CD8-positive, alpha-beta memory T cell (primary cell): ENCODE data around the gene CD177. TPM values are rescaled to one million over a fixed set of nuclear protein-coding genes. Genes with fewer than 3 reads are reported as not detected.

ENCODE experiments used
- CTCF ChIA-PET: fragments of 350-600 bp; sonication (Branson Sonifier 250); formaldehyde crosslinking; loops from one replicate; lab custom pipeline; 2021; ENCODE audit warnings: antibody characterized with exemption; lab: Charles Lee
- POLR2A ChIA-PET: fragments of 350-600 bp; sonication (Branson Sonifier 250); formaldehyde crosslinking; loops from one replicate; lab custom pipeline; 2021; ENCODE audit warnings: antibody characterized with exemption; lab: Charles Lee
- DNase-seq, 5 donors: peaks; one replicate each; pipeline versions ENCODE4 v3.0.0 to v3.0.0-alpha.2; 2020 to 2022; ENCODE audit warnings: mixed read lengths in 1 of 5
- H3K27ac ChIP-seq: one replicate; pipeline ENCODE4 v1.7.0; 2013; ENCODE audit warnings: low read depth, mild to moderate bottlenecking, low read length, moderate library complexity
- H3K27me3 ChIP-seq: 2 replicates; pipeline ENCODE4 v1.7.0; 2013; ENCODE audit warnings: low read length, mild to moderate bottlenecking; ENCODE audit not compliant: insufficient read depth, poor library complexity, severe bottlenecking
- H3K36me3 ChIP-seq: 2 replicates; pipeline ENCODE4 v1.7.0; 2013; ENCODE audit warnings: mild to moderate bottlenecking, low read length, moderate library complexity; ENCODE audit not compliant: insufficient read depth
- H3K4me1 ChIP-seq: 2 replicates; pipeline ENCODE4 v1.7.0; 2013; ENCODE audit warnings: mild to moderate bottlenecking, low read length, moderate library complexity; ENCODE audit not compliant: insufficient read depth
- H3K4me3 ChIP-seq: 2 replicates; pipeline ENCODE4 v1.7.0; 2013; ENCODE audit warnings: mild to moderate bottlenecking, low read length
- H3K9me3 ChIP-seq: 2 replicates; pipeline ENCODE4 v1.7.0; 2013; ENCODE audit warnings: mild to moderate bottlenecking, low read length
- H3K27ac Mint-ChIP-seq, 8 donors: one replicate each; pipeline ENCODE4 v1.8.0; 2020 to 2021; ENCODE audit warnings: mixed read lengths in 8 of 8, mild to moderate bottlenecking in 6 of 8, inconsistent platforms in 3 of 8, moderate library complexity in 3 of 8
- H3K27me3 Mint-ChIP-seq, 2 donors: one replicate each; pipeline ENCODE4 v1.8.0; 2020 to 2021; ENCODE audit warnings: mixed read lengths in 2 of 2, mild to moderate bottlenecking in 1 of 2, moderate library complexity in 1 of 2
- H3K36me3 Mint-ChIP-seq, 3 donors: one replicate each; pipeline ENCODE4 v1.8.0; 2020 to 2021; ENCODE audit warnings: mixed read lengths in 3 of 3, inconsistent platforms in 1 of 3, mild to moderate bottlenecking in 1 of 3
- H3K4me1 Mint-ChIP-seq, 3 donors: one replicate each; pipeline ENCODE4 v1.8.0; 2020 to 2021; ENCODE audit warnings: mixed read lengths in 3 of 3, inconsistent platforms in 1 of 3, mild to moderate bottlenecking in 1 of 3
- H3K4me3 Mint-ChIP-seq, 7 donors: one replicate each; pipeline ENCODE4 v1.8.0; 2020 to 2021; ENCODE audit warnings: mixed read lengths in 7 of 7, mild to moderate bottlenecking in 6 of 7, moderate library complexity in 4 of 7, inconsistent platforms in 2 of 7
- H3K9me3 Mint-ChIP-seq, 5 donors: one replicate each; pipeline ENCODE4 v1.8.0; 2020 to 2022; ENCODE audit warnings: mixed read lengths in 5 of 5, mild to moderate bottlenecking in 3 of 5, moderate library complexity in 2 of 5, inconsistent platforms in 1 of 5
- polyA plus RNA-seq: library from polyadenylated mRNA; unstranded; fragments of 300-500 nt; fragmentation: Illumina TruSeq; gene quantifications from one replicate; pipeline ENCODE4 v1.2.3, GENCODE V29; 2021
- total RNA-seq, 2 experiments: library from RNA; stranded (reverse); gene quantifications; one replicate each; pipeline ENCODE4 v1.2.3, GENCODE V29; 2021

CD177 gene, protein sequence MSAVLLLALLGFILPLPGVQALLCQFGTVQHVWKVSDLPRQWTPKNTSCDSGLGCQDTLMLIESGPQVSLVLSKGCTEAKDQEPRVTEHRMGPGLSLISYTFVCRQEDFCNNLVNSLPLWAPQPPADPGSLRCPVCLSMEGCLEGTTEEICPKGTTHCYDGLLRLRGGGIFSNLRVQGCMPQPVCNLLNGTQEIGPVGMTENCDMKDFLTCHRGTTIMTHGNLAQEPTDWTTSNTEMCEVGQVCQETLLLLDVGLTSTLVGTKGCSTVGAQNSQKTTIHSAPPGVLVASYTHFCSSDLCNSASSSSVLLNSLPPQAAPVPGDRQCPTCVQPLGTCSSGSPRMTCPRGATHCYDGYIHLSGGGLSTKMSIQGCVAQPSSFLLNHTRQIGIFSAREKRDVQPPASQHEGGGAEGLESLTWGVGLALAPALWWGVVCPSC
- total RNA-seq, result not detected
- not detected for polyA plus RNA-seq

- H3K9me3 ChIP-seq, result no peaks in the 10 kb centered on the region
- Mint-ChIP-seq H3K4me3 (no peak within 1 kb of the TSS), H3K36me3 (peaks cover 0 to 4% (median 0%) of the 10 kb centered on the region in 3 donors), H3K4me1 (peaks cover 0 to 2% (median 0%) of the 10 kb centered on the region in 3 donors), H3K27me3 (peaks cover 12 to 34% of the 10 kb centered on the region in 2 donors), H3K27ac (peak within 1 kb of the TSS in 1 of 8 donors; percentile 47), H3K9me3 (no peaks in the 10 kb centered on the region)
- H3K36me3 ChIP-seq, result no peaks in the 10 kb centered on the region
- DNase-seq, result no peak
- POLR2A ChIA-PET, result no interaction called here
- H3K4me1 ChIP-seq, result no peaks in the 10 kb centered on the region
- CTCF ChIA-PET, result no interaction called here
- H3K27ac ChIP-seq, result no peak within 1 kb of the TSS
- no peaks in the 10 kb centered on the region for H3K27me3 ChIP-seq
- no peak within 1 kb of the TSS for H3K4me3 ChIP-seq
These were observed at the start of gene CD177 for GRCh38 chr19:43353606-43354304. Gene CD177 (plus strand): TSS chr19:43353686. CDS start chr19:43353715, 29 bp downstream.

DNA sequence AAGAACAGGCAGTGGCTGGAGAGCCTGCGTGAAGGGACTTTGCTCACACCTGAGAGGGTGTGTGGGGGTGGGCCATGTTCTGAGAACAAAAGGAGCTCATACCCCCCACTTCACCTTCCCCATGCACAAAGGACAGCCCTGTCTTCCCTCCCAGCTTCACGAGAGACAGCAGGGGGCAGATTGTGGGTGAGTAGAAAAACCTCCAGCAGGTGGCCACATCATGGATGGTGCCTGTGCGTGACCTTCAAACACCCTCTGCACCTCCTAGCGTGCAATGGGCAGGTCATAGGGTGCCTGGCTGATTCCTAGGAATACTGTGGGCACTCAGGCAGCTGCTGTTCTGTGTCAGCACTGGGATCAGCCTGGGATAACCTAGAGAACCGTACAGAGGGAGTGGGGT is 47.8 kb upstream of the CD177 start:
- ChIA-PET CTCF (no interaction called here), POLR2A (no interaction called here)
- Mint-ChIP-seq H3K36me3 (no peaks in the 10 kb centered on the region), H3K9me3 (no peaks in the 10 kb centered on the region), H3K27ac (no peak overlapping the region), H3K27me3 (peaks cover 17 to 48% of the 10 kb centered on the region in 2 donors), H3K4me1 (no peaks in the 10 kb centered on the region), H3K4me3 (no peak overlapping the region)
- Histone ChIP-seq H3K36me3 (no peaks in the 10 kb centered on the region), H3K27me3 (no peaks in the 10 kb centered on the region), H3K27ac (no peak overlapping the region), H3K4me1 (no peaks in the 10 kb centered on the region), H3K9me3 (no peaks in the 10 kb centered on the region), H3K4me3 (no peak overlapping the region)
- DNase-seq, result no peak

DNA sequence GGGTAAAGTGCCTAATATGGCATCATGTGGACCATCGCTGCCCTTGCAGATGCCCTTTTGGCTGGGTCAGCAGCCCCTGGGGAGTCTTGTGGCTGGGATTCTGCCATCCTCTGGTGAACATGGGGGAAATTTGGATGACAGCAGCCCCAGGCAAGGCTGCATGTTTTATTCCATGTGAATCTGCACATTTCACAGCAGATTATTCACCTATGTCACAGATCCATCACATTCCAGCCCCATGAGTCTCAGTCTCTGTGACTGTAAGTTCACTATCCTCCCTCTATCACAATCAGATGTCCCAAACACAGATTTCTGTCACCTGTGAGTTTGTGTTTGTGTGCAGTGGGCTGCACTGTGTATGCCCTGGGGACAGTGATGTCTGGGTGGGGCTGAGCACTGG is 47.4 kb upstream of the CD177 start:
- H3K4me1 ChIP-seq, result no peaks in the 10 kb centered on the region
- no peaks in the 10 kb centered on the region for H3K36me3 ChIP-seq
- Mint-ChIP-seq H3K27me3 (peaks cover 17 to 48% of the 10 kb centered on the region in 2 donors), H3K9me3 (no peaks in the 10 kb centered on the region), H3K27ac (no peak overlapping the region), H3K36me3 (no peaks in the 10 kb centered on the region), H3K4me3 (no peak overlapping the region), H3K4me1 (no peaks in the 10 kb centered on the region)
- DNase-seq, result no peak
- CTCF ChIA-PET, result no interaction called here
- no peaks in the 10 kb centered on the region for H3K9me3 ChIP-seq
- POLR2A ChIA-PET, result no interaction called here
- no peaks in the 10 kb centered on the region for H3K27me3 ChIP-seq
- H3K27ac ChIP-seq, result no peak overlapping the region
- no peak overlapping the region for H3K4me3 ChIP-seq

- Histone ChIP-seq H3K27me3 (no peaks in the 10 kb centered on the region), H3K9me3 (no peaks in the 10 kb centered on the region), H3K4me1 (no peaks in the 10 kb centered on the region), H3K36me3 (no peaks in the 10 kb centered on the region), H3K4me3 (no peak overlapping the region), H3K27ac (no peak overlapping the region)
- no peak for DNase-seq
- ChIA-PET CTCF (no interaction called here), POLR2A (no interaction called here)
- Mint-ChIP-seq H3K4me3 (no peak overlapping the region), H3K4me1 (no peaks in the 10 kb centered on the region), H3K27me3 (peaks cover 19 to 43% of the 10 kb centered on the region in 2 donors), H3K27ac (no peak overlapping the region), H3K36me3 (no peaks in the 10 kb centered on the region), H3K9me3 (no peaks in the 10 kb centered on the region)
These were observed 45.2 kb upstream of the CD177 start for GRCh38 chr19:43308244-43308815.

DNA sequence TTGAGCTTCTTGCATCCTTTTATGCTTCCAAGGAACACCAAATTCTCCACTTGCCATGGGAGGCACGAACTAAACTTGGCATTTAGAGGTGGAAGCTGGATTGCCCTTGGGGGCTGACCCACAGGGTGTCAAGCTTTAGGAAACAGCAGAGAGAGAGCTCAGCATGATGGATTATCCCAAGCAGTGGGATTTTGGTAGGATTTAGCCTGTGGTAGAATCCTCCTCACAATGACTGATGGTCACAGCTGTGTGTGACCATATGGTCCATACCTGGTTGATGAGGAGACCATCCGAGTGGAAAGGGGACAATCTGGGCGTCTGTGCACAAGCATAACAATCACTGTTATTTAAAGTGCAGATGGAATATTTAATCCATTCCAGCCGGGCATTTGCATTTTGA is 44.0 kb upstream of the CD177 start:
- Histone ChIP-seq H3K9me3 (no peaks in the 10 kb centered on the region), H3K4me1 (no peaks in the 10 kb centered on the region), H3K36me3 (no peaks in the 10 kb centered on the region), H3K27ac (no peak overlapping the region), H3K27me3 (no peaks in the 10 kb centered on the region), H3K4me3 (no peak overlapping the region)
- POLR2A ChIA-PET, result no interaction called here
- H3K27me3 Mint-ChIP-seq, result peaks cover 15 to 39% of the 10 kb centered on the region in 2 donors
- no peak overlapping the region for H3K27ac Mint-ChIP-seq
- no peak overlapping the region for H3K4me3 Mint-ChIP-seq
- CTCF ChIA-PET, result no interaction called here
- H3K9me3 Mint-ChIP-seq, result peaks cover 0 to 2% (median 0%) of the 10 kb centered on the region in 5 donors
- no peaks in the 10 kb centered on the region for H3K36me3 Mint-ChIP-seq
- no peaks in the 10 kb centered on the region for H3K4me1 Mint-ChIP-seq
- no peak for DNase-seq

- CTCF ChIA-PET, result no interaction called here
- Mint-ChIP-seq H3K4me3 (no peak overlapping the region), H3K36me3 (no peaks in the 10 kb centered on the region), H3K9me3 (peaks cover 0 to 2% (median 0%) of the 10 kb centered on the region in 5 donors), H3K27me3 (peaks cover 15 to 39% of the 10 kb centered on the region in 2 donors), H3K27ac (no peak overlapping the region), H3K4me1 (no peaks in the 10 kb centered on the region)
- no peak overlapping the region for H3K27ac ChIP-seq
- no peak overlapping the region for H3K4me3 ChIP-seq
- no peaks in the 10 kb centered on the region for H3K27me3 ChIP-seq
- H3K9me3 ChIP-seq, result no peaks in the 10 kb centered on the region
- no peaks in the 10 kb centered on the region for H3K36me3 ChIP-seq
- DNase-seq, result no peak
- no peaks in the 10 kb centered on the region for H3K4me1 ChIP-seq
- POLR2A ChIA-PET, result no interaction called here
These were observed 43.3 kb upstream of the CD177 start for GRCh38 chr19:43310221-43310620.

DNA sequence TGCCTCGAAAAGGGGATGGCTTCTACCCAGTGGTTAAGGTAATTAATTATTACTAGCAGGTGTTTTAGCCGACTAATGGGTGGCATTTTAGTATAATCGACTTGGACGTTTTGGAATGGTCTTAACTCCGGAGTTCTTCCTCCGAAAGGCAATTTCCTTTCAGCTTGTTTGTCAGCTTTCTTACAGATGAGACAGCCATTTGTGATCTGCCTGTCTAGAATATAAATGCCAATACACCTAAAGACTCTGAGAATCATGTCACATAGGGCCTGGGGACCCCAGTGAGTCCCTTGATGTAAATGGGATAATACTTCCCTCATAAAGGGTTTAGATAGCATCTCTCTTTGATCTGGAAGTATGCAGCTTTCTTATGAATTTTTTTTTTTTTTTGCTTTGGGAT is 42.2 kb upstream of the CD177 start:
- H3K27me3 Mint-ChIP-seq, result peaks cover 16 to 39% of the 10 kb centered on the region in 2 donors
- Histone ChIP-seq H3K27ac (no peak overlapping the region), H3K36me3 (no peaks in the 10 kb centered on the region), H3K9me3 (no peaks in the 10 kb centered on the region), H3K4me3 (no peak overlapping the region), H3K27me3 (no peaks in the 10 kb centered on the region), H3K4me1 (no peaks in the 10 kb centered on the region)
- ChIA-PET POLR2A (no interaction called here), CTCF (no interaction called here)
- H3K36me3 Mint-ChIP-seq, result no peaks in the 10 kb centered on the region
- no peak overlapping the region for H3K27ac Mint-ChIP-seq
- no peaks in the 10 kb centered on the region for H3K4me1 Mint-ChIP-seq
- no peak overlapping the region for H3K4me3 Mint-ChIP-seq
- DNase-seq, result no peak
- H3K9me3 Mint-ChIP-seq, result peaks cover 0 to 2% (median 0%) of the 10 kb centered on the region in 5 donors

DNA sequence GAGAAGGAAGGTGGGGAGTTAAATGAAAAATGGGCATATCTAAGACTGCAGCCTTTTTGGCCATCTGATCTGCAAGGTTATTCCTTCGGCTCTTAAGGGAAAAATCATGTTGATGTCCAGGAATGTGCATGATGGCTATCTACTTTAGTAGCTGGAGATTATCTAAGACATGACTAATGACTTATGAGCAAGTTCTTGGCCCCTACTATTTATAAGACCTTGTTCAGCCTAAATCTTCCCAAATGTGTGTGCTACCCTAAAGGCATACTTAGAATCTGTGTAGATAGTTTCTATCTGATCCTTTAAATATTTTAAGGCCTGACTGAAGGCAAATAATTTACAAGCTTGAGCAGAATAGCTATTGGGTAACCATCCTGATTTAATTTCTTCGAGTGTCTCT is 41.8 kb upstream of the CD177 start:
- Mint-ChIP-seq H3K27ac (no peak overlapping the region), H3K9me3 (peaks cover 0 to 3% (median 0%) of the 10 kb centered on the region in 5 donors), H3K4me3 (no peak overlapping the region), H3K27me3 (peaks cover 16 to 43% of the 10 kb centered on the region in 2 donors), H3K36me3 (no peaks in the 10 kb centered on the region), H3K4me1 (no peaks in the 10 kb centered on the region)
- no peaks in the 10 kb centered on the region for H3K27me3 ChIP-seq
- no peak overlapping the region for H3K27ac ChIP-seq
- POLR2A ChIA-PET, result no interaction called here
- no peaks in the 10 kb centered on the region for H3K36me3 ChIP-seq
- no peaks in the 10 kb centered on the region for H3K4me1 ChIP-seq
- H3K9me3 ChIP-seq, result no peaks in the 10 kb centered on the region
- no peak overlapping the region for H3K4me3 ChIP-seq
- CTCF ChIA-PET, result no interaction called here
- DNase-seq, result no peak
